ENCODE results near the gene BCL11B. TPM values are rescaled to one million over a fixed set of nuclear protein-coding genes. Genes with fewer than 3 reads are reported as not detected.

BCL11B gene
- total RNA-seq, 4 donors from 2014 or later = 0.68 to 1.5 (median 0.85) TPM

DNA sequence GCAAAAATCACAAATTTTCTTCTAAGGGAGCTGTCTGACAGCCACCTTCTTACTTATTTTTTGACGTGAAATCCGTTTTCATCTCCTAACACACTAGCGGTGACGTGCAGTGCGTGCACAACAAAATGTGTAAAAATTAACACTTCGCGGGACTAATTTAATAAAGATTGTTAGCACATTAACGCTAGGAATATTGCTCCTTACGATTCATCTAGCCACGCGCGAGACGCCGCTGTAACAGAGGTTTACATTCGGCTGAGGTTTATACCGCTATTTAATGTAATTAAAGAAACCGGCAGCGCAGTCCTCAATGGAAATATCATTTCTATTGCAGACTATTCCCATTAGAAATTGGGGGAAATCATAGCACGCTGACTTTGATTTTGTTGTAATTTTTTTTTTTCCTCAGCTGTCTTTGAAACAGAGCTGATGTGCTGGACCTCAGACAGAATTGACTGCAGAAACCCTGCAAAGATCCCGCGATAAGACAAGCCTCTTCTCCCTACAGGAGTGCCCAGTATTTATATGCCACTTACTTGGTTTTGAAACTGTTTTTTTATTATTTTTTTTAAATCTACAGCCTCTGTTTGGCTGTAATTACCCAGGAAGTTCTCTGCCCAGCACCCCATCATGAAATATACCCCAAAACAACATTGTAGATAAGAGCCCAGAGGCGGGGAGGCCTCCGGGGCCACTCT, 31.2 kb downstream of the BCL11B start:
- TF ChIP-seq, protein P1, sequence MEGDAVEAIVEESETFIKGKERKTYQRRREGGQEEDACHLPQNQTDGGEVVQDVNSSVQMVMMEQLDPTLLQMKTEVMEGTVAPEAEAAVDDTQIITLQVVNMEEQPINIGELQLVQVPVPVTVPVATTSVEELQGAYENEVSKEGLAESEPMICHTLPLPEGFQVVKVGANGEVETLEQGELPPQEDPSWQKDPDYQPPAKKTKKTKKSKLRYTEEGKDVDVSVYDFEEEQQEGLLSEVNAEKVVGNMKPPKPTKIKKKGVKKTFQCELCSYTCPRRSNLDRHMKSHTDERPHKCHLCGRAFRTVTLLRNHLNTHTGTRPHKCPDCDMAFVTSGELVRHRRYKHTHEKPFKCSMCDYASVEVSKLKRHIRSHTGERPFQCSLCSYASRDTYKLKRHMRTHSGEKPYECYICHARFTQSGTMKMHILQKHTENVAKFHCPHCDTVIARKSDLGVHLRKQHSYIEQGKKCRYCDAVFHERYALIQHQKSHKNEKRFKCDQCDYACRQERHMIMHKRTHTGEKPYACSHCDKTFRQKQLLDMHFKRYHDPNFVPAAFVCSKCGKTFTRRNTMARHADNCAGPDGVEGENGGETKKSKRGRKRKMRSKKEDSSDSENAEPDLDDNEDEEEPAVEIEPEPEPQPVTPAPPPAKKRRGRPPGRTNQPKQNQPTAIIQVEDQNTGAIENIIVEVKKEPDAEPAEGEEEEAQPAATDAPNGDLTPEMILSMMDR (IDR thresholded peaks at IDR 0.05; ENCODE audit: low read depth) = no peak

DNA sequence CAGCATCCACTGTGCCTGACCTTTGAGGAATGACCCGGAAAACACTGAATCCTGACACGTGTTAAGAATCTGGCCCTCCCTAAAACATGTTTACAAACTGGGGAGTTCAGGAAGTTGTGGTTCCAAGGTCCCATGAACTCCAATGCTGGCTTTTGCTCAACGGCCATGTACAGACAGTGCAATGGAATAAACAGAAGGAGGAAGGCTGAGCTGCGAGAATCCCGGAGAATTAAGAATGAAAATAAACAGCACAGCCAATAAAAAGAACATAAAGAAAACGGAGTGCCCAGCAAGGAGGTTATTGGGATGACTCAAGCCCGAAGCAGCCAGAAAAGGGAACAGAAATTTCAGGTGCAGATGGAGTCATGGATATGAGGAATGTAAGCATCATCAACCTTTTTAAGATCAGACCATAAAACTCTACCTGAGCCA, 32.3 kb downstream of the BCL11B start:
- TF ChIP-seq, protein P1 (IDR thresholded peaks at IDR 0.05; ENCODE audit: low read depth) = no peak

DNA sequence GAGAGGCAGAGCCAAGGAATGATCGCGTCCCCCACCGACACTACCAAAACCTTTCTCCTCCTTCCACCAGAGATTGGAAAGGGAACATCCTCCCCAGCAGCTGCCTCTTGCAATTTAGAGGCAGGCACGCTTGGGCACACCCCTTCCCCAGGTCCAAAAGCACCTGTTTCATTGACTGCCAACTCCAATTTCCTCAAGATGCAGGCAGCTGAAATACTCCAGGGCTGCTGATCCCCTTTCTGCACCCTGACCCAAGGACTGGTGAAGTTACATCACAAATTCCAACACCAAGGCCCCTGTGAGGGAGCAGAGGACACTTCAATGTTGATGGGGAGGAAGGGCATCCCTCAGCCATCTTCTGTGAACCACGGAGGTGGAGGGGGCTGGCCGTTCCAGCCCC, 33.8 kb downstream of the BCL11B start:
- TF ChIP-seq, protein P1 (IDR thresholded peaks at IDR 0.05; ENCODE audit: low read depth) = no peak

DNA sequence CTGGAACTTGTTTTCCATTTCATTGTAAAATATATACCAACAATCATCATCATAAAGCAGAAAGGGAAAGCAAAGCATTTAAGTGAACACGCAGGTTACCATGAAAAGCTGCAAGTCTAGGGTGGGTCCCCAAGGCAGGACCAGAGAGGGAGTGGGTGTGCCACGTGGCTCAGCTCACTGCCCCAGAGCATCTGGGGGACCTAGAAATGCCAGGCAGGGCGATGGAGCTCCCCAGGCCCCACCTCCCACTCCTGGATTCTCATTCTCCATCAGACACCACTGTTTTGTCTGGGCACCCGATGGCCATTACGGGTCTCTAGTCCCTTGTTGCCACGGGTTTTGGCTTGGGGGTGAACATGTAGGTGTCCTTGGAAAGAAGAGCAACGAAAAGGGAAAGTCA, 34.7 kb downstream of the BCL11B start:
- TF ChIP-seq, protein P1 (IDR thresholded peaks at IDR 0.05; ENCODE audit: low read depth) = no peak

DNA sequence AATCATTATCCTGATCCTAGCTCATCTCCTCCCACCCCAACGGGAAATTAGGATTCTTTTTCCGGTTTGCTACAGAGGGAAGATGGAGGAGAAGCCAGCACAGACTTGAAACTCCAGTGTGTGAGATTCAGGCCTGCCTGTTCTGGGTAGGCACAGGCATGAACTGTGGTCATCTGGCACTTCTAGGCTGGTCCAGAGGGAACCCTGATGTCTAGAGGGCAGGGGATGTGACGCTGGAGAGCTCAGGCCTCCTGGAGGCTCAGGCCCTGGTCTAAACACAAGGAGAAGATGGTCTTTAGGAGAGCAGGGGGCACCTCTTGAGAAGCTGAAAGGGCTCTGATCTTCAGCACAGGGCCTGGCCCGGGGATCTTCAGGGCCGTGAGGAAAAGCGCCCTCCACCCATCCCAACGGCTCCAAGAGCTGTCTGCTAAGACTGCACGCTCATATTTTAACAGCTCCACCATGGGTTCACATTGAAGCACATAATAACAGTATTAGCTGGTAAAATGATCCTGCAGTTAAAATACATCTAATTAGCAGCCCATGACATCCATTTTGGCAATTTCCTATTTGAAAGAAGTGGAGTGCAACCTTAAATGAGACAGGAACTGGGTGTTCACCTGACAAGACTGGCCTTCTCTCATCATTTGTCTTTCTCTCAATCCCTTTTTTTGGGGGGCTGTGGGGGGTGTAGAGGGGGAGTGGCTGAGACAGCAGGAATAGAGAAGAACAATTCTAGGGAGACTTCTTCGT, 35.4 kb downstream of the BCL11B start:
- TF ChIP-seq, protein P1 (IDR thresholded peaks at IDR 0.05; ENCODE audit: low read depth) = no peak

DNA sequence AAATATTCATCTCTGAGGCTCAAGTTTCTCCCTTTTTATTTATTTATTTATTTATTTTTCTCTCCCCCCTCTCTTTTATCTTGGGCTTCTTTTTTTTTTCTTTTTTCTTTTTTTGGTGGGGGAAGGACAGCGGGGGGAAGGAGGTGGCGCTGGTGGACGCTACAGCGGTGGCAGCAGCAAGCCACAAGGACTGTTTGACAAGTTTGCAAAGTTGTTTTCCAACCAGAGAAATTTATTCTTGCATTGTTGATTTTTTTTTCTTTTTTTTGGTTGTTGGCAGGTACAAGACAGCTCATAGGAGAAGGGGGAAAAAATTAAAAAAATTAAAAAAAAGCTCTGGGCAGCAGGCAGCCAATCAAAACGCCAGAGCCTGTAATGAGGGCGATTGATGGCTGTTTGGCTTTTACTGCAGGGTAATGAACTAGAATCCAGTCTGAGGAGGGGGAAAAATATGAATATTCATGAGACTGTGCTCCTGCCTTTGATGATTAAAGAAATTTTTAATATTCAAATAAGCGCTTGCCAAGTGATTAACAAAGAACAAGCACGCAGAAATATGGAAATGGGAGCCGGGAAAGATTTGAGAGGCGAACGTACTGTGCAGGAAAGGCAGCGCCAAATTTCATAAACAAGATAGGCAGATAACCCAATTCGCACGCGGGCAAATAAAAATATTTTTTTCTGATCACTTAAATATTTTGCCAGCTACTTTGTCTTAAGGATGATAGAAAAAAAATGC, 36.2 kb downstream of the BCL11B start:
- TF ChIP-seq, protein P1 (IDR thresholded peaks at IDR 0.05; ENCODE audit: low read depth) = no peak

All from subcutaneous adipose tissue (tissue), 4 donors.